Measurements from ENCODE around the gene GRIK3. TPM values are rescaled to one million over a fixed set of nuclear protein-coding genes. Genes with fewer than 3 reads are reported as not detected.

GRIK3 gene
- total RNA-seq, 4 donors from 2014 or later: 0.13 to 0.42 (median 0.15) TPM; not detected in 1

GRCh38 chr1:36986241-36986985 is 47.9 kb downstream of the GRIK3 start:
- 82 to 87% methylated on average over 6 of the region's 6 CpGs for WGBS, 2 donors
- no peak overlapping the region for H3K27ac ChIP-seq

GRCh38 chr1:36984675-36985074 is 49.6 kb downstream of the GRIK3 start:
- intact Hi-C loops (cut with DNase I): no loop called here
- H3K9me3 ChIP-seq: no peaks in the 10 kb centered on the region
- 66 to 68% methylated on average over 9 of the region's 9 CpGs for WGBS, 2 donors
- no peak overlapping the region for H3K27ac ChIP-seq
- no peaks in the 10 kb centered on the region for H3K36me3 ChIP-seq
- no peaks in the 10 kb centered on the region for H3K4me1 ChIP-seq
- H3K27me3 ChIP-seq: no peaks in the 10 kb centered on the region
- no peak for DNase-seq
- no peak overlapping the region for H3K4me3 ChIP-seq (replicated peaks in 1 of 3)
- TF ChIP-seq POLR2A (IDR thresholded peaks at IDR 0.05) (no peak), CTCF (IDR thresholded peaks at IDR 0.05) (no peak)

More at GRCh38 chr1:36986241-36986985, 47.9 kb downstream of the GRIK3 start:
- intact Hi-C loops (cut with DNase I): no loop called here
- Histone ChIP-seq H3K4me3 (replicated peaks in 1 of 3) (no peak overlapping the region), H3K36me3 (no peaks in the 10 kb centered on the region), H3K27me3 (no peaks in the 10 kb centered on the region), H3K9me3 (no peaks in the 10 kb centered on the region), H3K4me1 (no peaks in the 10 kb centered on the region)
- no peak for DNase-seq
- TF ChIP-seq POLR2A (IDR thresholded peaks at IDR 0.05) (no peak), CTCF (IDR thresholded peaks at IDR 0.05) (no peak)

- no peak overlapping the region for H3K27ac ChIP-seq
- WGBS, 2 donors: 74 to 81% methylated on average over 6 of the region's 6 CpGs
- H3K4me1 ChIP-seq: no peaks in the 10 kb centered on the region
- no peaks in the 10 kb centered on the region for H3K9me3 ChIP-seq
- intact Hi-C loops (cut with DNase I): no loop called here
- H3K27me3 ChIP-seq: no peaks in the 10 kb centered on the region
- TF ChIP-seq CTCF (IDR thresholded peaks at IDR 0.05) (no peak), POLR2A (IDR thresholded peaks at IDR 0.05) (no peak)
- no peaks in the 10 kb centered on the region for H3K36me3 ChIP-seq
- DNase-seq: no peak
- H3K4me3 ChIP-seq (replicated peaks in 1 of 3): no peak overlapping the region
Measured at GRCh38 chr1:36984026-36984425, 50.3 kb downstream of the GRIK3 start.

GRCh38 chr1:36982709-36983108 is 51.6 kb downstream of the GRIK3 start:
- no peak overlapping the region for H3K4me3 ChIP-seq (replicated peaks in 1 of 3)
- no peak overlapping the region for H3K27ac ChIP-seq
- intact Hi-C loops (cut with DNase I): no loop called here
- H3K36me3 ChIP-seq: no peaks in the 10 kb centered on the region
- no peak for TF ChIP-seq POLR2A (IDR thresholded peaks at IDR 0.05)
- TF ChIP-seq CTCF (IDR thresholded peaks at IDR 0.05): no peak
- 8 to 24% methylated on average over 13 of the region's 13 CpGs for WGBS, 2 donors
- no peaks in the 10 kb centered on the region for H3K4me1 ChIP-seq
- no peak for DNase-seq
- H3K9me3 ChIP-seq: no peaks in the 10 kb centered on the region
- H3K27me3 ChIP-seq: no peaks in the 10 kb centered on the region

GRCh38 chr1:36981771-36982622 is 52.3 kb downstream of the GRIK3 start:
- Histone ChIP-seq H3K36me3 (no peaks in the 10 kb centered on the region), H3K9me3 (no peaks in the 10 kb centered on the region), H3K27me3 (no peaks in the 10 kb centered on the region), H3K27ac (no peak overlapping the region), H3K4me3 (replicated peaks in 1 of 3) (no peak overlapping the region), H3K4me1 (no peaks in the 10 kb centered on the region)
- intact Hi-C loops (cut with DNase I): no loop called here
- TF ChIP-seq POLR2A (IDR thresholded peaks at IDR 0.05): no peak
- no peak for TF ChIP-seq CTCF (IDR thresholded peaks at IDR 0.05)
- no peak for DNase-seq
- WGBS, 2 donors: 45 to 58% methylated on average over 16 of the region's 18 CpGs
